ENCODE data around the gene FABP6.

DNA sequence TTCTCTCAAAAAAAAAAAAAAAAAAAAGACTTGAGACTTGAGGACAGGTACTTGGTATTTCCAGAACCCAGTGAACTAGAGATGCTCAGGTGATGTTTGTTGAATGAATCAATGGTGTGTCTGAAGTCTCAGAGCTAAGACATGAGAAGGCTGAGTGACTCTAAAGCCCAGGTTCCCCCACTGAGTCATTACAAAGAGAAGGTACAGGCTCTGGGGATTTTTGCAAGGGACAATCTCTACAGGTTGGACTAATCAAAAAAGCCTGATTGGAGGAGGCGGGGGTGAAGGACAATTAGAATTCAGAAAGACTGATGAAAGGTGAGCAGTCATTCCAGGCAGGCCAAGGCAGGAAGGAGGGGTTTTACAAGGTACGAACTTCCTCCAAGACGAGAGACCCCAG, 8.2 kb upstream of the FABP6 start:
- no peak for TF ChIP-seq POLR2AphosphoS5 (IDR thresholded peaks at IDR 0.05)
- no peak for TF ChIP-seq CTCF (IDR thresholded peaks at IDR 0.05)
- TF ChIP-seq POLR2A (IDR thresholded peaks at IDR 0.05): no peak
